Mononuclear cell (primary cell): ENCODE results near the gene PRRX2. TPM values are rescaled to one million over a fixed set of nuclear protein-coding genes. Genes with fewer than 3 reads are reported as not detected.

Source experiments
- H3K27me3 ChIP-seq: 2 replicates; pipeline ENCODE4 v1.6.0; 2011; ENCODE audit warnings: low read length, control low read depth; ENCODE audit not compliant: insufficient read depth
- H3K4me1 ChIP-seq: 2 replicates; pipeline ENCODE4 v1.5.1; 2011; ENCODE audit warnings: mild to moderate bottlenecking, low read length, control low read depth; ENCODE audit not compliant: insufficient read depth
- H3K4me3 ChIP-seq: 2 replicates; pipeline ENCODE4 v1.5.1; 2011; ENCODE audit warnings: mild to moderate bottlenecking, low read length, moderate library complexity
- H3K9me3 ChIP-seq: 2 replicates; pipeline ENCODE4 v1.5.1; 2011; ENCODE audit warnings: low read depth, mild to moderate bottlenecking, control low read depth, low read length
- total RNA-seq: library from RNA; depleted of rRNA; stranded (reverse); fragments of >200 nt; gene quantifications from one replicate; pipeline ENCODE4 v1.2.3, GENCODE V29; 2012

PRRX2 gene
- total RNA-seq, 1 donor = not detected

DNA sequence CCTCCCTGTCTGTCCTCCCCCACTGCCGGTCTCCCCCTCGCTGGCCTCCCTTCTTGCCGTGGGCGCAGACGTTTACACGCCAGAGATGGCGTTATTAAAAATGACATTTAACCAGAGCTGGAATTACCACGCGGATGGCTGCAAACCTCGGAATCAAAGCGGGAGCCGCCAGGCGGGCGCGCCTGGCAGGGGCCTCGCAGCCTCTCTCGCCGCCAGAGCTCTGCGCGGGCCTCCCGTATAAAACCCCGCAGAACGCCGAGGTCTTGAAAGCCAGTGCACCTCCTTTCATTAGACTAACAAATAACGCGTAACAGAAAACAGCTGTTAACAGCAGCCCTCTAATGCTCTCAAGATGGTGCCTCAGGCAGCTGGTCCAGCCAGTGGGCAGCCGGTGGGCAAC, 10.2 kb downstream of the PRRX2 start:
- H3K9me3 ChIP-seq = no peaks in the 10 kb centered on the region
- H3K27me3 ChIP-seq = no peaks in the 10 kb centered on the region
- no peaks in the 10 kb centered on the region for H3K4me1 ChIP-seq
- no peak overlapping the region for H3K4me3 ChIP-seq

DNA sequence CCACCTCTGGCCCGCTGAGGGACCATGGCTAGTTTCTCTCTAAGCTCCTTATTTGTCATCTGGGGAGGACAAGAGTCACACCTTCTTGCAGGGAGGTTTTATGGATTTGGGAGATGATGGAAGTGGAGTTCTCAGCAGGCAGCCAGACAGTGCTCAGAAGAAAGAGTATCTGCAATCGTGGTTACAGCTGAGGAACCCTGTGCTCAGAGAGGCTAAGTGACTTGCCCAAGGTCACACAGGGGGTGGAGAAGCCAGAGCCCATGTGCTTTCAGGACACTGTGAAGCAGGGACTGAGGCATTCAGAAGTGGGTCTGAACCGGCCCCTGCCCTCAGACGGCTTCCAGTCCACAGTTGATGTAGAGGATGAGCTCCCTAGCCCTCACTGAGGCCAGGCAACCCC, 10.8 kb downstream of the PRRX2 start:
- Histone ChIP-seq H3K9me3 (no peaks in the 10 kb centered on the region), H3K4me3 (no peak overlapping the region), H3K4me1 (no peaks in the 10 kb centered on the region), H3K27me3 (no peaks in the 10 kb centered on the region)

DNA sequence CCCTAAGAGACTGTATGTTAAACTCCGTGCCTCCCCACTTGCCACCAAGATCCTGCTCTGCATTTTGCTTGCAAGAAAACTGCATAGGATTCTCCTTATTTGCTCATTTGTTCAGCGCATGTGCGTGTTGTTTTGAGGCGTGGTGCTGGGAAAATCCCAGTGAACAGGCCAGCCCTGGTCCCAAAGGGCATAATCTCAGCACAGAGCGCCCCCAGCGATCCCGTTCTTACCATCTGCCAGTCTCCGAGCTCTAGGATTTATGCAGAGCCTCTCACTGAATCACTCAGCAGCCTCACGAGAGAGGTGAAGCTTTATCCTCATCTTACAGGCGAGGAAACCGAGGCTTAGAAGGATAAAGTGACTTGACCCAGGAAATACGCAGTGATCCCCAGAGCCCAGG, 11.5 kb downstream of the PRRX2 start:
- H3K4me1 ChIP-seq = no peaks in the 10 kb centered on the region

DNA sequence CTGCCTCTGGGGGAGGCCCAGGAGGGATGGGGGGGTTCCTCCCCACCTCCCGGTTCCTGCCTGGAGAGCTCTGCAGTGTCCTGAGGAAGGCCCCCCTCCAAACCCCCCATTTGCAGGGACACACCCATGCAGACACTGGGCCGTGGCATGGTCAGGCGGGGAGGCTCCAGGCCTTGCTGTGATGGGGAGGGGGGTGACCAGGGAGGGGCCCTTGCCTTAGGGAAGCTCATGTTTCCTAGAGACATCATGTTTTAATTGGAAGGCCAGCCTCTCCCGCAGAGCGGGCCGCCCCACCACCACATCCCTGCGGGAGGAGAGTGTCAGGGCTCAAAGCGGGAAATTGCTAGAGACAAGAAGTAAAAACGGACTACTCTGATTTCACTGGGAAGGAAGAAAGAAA, 12.0 kb downstream of the PRRX2 start:
- H3K4me1 ChIP-seq = no peaks in the 10 kb centered on the region
- no peak overlapping the region for H3K4me3 ChIP-seq
- no peaks in the 10 kb centered on the region for H3K27me3 ChIP-seq
- H3K9me3 ChIP-seq = no peaks in the 10 kb centered on the region

More for the DNA sequence above, 11.5 kb downstream of the PRRX2 start:
- Histone ChIP-seq H3K9me3 (no peaks in the 10 kb centered on the region), H3K27me3 (no peaks in the 10 kb centered on the region), H3K4me3 (no peak overlapping the region)

DNA sequence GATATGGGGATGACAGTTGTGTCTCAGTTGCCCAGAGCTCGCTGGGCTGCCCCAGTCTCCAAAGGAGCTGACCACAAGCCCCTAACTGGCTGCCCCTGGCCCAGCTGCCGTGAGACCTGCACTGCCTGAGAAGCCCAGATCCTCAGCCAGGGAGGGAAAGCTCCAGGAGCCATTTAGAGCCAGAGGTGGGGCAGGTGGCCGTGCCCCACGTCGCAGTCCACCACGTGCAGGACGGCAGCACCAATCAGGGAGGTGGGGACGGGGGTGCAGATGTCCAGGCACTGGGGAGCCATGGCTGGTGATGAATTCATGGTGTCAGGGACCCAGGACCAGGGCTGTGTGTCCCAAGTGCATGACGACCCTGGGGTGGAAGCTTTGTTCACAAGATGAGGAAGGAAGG, 13.4 kb downstream of the PRRX2 start:
- Histone ChIP-seq H3K9me3 (no peaks in the 10 kb centered on the region), H3K27me3 (no peaks in the 10 kb centered on the region), H3K4me1 (no peaks in the 10 kb centered on the region), H3K4me3 (no peak overlapping the region)

DNA sequence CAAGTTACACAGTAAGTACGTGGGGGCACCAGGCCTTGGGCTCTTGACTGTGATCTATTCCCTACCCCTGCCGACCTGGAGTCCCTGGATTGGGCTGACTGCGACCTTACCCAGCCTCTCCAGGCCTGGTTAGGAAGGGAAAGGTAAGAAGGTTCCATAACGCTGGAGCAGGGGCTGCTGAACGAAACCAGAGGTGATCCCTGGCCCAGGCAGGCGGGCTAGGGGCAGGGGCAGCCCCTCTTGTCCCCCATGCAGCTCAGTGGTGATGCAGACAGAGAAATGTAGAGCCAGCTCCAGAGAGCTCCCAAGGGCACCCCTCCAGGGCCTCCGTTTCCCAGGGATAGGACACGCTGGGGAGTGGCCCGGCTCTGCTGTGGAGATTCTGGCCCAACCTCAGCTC, 14.1 kb downstream of the PRRX2 start:
- no peaks in the 10 kb centered on the region for H3K4me1 ChIP-seq
- no peak overlapping the region for H3K4me3 ChIP-seq
- no peaks in the 10 kb centered on the region for H3K27me3 ChIP-seq
- H3K9me3 ChIP-seq = no peaks in the 10 kb centered on the region

DNA sequence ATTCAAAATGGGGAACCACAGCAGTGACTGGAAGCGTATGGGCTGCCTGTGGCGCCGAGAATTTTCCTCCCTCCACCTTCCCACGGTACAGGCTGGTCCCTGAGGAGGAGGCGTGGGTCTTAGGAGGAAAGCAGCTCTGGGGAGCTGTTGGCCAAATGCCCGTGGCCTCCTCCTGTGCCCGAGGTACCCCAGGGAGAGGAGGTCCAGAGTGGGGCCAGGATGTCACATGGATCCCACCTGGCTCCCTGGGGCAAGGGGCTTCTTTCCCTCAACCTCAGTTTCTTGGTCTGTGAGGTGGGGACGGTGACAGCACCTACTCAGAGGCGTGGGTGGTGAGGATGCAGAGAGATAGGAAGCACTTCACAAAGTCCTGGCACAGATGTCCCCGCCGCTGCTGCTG, 16.5 kb downstream of the PRRX2 start:
- H3K9me3 ChIP-seq = no peaks in the 10 kb centered on the region
- H3K4me3 ChIP-seq = no peak overlapping the region
- H3K4me1 ChIP-seq = no peaks in the 10 kb centered on the region
- no peaks in the 10 kb centered on the region for H3K27me3 ChIP-seq

DNA sequence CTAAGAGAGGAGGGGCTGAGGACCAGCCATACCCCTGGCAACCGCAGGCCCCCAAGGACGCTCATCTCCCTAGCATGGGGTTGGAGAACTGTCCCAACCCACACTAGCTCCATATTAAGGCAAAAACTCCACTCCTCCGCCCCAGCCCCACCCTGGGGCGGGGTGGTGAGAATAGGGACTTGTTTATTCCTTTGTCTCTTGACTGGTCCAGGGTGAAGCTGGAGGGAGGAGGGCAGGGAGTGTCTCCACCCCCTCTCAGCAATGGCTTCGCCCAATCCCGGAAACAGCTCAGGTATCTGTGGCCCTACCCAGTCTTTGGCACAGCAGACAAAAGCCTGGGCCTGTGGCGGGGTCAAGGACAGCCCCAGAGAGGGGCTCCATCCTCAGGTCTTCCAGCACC, 16.9 kb downstream of the PRRX2 start:
- Histone ChIP-seq H3K9me3 (no peaks in the 10 kb centered on the region), H3K27me3 (no peaks in the 10 kb centered on the region), H3K4me1 (no peaks in the 10 kb centered on the region), H3K4me3 (no peak overlapping the region)

DNA sequence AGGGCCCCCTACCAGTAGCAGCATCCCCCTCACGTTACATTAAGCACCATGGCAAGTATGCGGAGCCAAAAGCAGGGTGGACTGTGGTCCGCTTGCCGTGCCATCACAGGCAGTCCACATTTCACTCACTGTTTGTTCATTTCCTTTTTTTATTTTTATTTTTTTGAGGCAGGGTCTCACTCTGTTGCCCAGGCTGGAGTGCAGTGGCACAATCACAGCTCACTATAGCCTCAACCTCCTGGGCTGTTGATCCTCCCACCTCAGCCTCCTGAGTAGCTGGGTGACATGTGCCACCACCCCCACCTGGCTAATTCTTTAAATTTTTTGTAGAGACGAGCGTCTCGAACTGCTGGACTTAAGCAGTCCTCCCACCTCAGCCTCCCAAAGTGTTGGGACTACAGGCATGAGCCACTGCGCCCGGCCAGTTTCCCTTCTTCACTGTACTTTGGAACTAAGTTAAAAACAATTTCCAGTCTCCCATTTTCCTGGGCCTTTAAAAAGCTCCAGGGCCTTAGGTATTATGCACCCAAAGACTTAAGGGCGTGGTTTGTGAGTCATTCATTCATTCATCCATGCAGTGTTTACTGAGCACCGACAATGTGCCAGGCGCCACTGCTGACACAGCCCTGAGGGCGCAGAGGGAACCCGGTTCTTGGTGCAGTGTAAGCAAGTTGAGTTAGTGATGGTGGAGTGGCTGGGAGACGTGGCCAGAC, 19.9 kb downstream of the PRRX2 start:
- Histone ChIP-seq H3K27me3 (no peaks in the 10 kb centered on the region), H3K9me3 (no peaks in the 10 kb centered on the region), H3K4me3 (no peak overlapping the region), H3K4me1 (no peaks in the 10 kb centered on the region)

DNA sequence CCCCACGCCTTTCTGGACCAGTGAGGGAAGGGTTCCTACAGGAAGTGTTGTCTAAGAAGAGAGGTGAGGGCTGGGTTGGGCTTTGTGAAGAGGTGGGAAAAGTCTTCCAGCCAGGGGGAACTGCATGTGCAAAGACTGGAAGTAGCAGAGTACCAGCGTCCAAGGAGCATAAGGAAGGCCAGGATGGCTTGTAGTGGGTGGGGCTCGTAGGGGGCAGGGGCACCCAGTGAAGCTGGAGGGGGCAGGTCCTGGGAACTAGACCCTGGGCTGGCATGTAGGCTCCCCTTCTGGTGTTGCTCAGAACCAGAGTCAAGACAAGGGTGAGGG, 20.4 kb downstream of the PRRX2 start:
- no peaks in the 10 kb centered on the region for H3K27me3 ChIP-seq
- no peaks in the 10 kb centered on the region for H3K9me3 ChIP-seq
- H3K4me1 ChIP-seq = no peaks in the 10 kb centered on the region

DNA sequence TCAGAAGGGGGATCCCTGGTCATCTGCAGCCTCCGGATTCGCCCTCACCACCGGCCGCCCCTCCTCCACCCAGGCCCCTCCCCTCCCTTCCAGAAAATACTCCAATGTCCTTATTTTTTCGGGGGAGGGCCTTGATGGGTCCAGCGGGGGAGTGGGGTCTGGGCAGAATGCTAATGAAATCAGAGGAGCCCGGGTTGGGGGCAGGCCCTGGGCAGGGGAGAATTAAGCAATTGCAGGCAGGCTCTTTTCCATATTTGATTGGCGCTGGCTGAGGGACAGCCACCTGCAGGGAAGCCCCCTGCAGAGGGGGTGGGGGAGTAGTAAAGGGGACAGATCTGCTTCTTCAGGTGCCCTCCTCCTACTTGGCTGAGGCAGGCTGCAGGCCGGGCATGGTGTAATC, 21.3 kb downstream of the PRRX2 start:
- H3K4me3 ChIP-seq = no peak overlapping the region
- no peaks in the 10 kb centered on the region for H3K4me1 ChIP-seq
- H3K9me3 ChIP-seq = no peaks in the 10 kb centered on the region
- no peaks in the 10 kb centered on the region for H3K27me3 ChIP-seq

More for the DNA sequence above, 20.4 kb downstream of the PRRX2 start:
- H3K4me3 ChIP-seq = no peak overlapping the region

DNA sequence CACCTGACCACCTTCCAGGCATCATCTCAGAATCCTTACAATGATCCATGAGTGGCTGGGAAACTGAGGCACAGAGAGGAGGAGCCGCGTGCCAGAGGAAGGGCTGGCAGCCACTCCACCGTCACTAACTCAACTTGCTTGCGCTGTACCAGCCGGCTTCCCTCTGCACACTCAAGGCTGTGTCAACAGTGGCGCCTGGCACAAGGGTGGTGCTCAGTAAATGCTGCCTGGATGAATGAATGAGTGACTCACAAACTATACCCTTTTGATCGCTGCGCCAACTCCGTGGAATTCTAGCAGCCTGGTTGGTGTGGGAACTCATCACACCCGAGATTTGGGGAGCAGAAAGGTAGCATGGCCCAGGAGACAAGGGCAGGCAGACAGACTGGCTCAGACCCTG, 21.9 kb downstream of the PRRX2 start:
- Histone ChIP-seq H3K4me3 (no peak overlapping the region), H3K9me3 (no peaks in the 10 kb centered on the region), H3K4me1 (no peaks in the 10 kb centered on the region), H3K27me3 (no peaks in the 10 kb centered on the region)

DNA sequence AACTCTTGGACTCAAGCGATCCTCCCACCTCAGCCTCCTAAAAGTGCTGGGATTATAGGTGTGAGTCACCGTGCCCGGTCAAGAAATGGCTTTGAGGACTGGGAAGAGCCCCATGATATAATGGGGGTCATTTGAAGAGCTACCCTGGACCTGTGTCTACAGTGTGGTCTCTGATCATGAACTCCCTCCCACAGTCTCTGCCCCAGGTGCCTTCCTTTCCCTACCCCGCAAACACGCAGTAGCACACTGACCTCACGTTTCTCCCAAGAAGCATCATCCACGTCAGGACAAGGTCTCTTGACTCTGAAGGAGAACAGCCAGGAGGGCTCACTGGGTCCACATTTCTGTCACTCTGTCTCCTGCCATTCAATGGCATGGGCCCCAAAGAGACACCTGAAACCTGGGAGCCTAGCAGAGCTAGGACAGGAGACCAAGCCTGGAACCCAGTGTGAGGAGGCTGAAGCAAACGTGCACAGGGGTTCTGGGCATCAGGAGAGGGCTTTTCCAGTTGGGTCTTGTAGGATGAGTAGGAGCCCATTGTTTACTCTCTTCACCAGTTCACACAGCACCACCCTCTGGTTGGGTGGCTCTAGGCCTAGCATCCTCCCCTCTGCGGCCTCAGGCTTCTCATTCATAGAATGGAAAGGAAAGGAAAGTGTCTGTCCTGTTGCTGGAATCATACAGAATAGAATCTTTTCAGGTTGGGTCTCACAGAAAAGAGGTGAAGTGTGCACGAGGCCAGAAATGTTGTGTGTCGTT, 23.0 kb downstream of the PRRX2 start:
- Histone ChIP-seq H3K9me3 (no peaks in the 10 kb centered on the region), H3K4me1 (no peaks in the 10 kb centered on the region), H3K4me3 (no peak overlapping the region), H3K27me3 (no peaks in the 10 kb centered on the region)

DNA sequence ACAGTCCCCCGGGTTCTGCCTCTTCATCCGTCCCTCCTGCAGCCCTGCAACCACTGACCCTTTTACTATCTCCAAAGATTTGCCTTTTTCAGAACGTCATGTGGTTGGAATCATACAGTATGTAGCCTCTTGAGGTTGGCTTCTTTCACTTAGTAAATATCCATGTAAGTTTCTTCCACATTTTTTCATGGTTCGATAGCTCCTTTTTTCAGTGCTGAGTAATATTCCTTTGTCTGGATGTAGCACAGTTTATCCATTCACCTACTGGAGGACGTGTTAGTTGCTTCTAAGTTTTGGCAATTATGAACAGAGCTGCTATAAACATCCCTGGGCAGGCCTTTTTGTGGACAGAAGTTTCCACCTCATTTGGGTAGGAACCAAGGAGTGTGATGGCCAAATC, 27.1 kb downstream of the PRRX2 start:
- H3K9me3 ChIP-seq = no peaks in the 10 kb centered on the region
- H3K27me3 ChIP-seq = peaks cover 15% of the 10 kb centered on the region
- no peaks in the 10 kb centered on the region for H3K4me1 ChIP-seq
- no peak overlapping the region for H3K4me3 ChIP-seq

DNA sequence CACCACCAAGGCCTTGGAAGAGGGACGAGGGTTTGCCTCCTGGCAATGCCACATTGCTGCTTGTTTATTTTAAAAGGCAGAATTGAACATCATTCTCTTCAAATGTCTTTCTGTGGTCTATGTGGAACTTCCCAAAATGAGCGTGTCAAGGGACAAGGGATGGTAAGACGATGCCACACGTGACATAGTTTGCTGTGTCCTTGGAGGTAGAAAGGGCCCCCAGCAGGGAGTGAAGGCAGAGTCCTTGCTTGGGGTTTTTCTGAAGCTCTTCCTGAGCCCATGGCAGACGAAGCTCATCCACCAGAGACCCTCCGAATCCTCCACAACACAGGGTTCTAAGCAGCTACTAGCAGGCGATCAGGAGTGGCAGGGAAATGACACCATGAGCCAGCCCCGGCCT, 28.3 kb downstream of the PRRX2 start:
- Histone ChIP-seq H3K4me1 (no peaks in the 10 kb centered on the region), H3K27me3 (peaks cover 20% of the 10 kb centered on the region), H3K4me3 (no peak overlapping the region), H3K9me3 (no peaks in the 10 kb centered on the region)

DNA sequence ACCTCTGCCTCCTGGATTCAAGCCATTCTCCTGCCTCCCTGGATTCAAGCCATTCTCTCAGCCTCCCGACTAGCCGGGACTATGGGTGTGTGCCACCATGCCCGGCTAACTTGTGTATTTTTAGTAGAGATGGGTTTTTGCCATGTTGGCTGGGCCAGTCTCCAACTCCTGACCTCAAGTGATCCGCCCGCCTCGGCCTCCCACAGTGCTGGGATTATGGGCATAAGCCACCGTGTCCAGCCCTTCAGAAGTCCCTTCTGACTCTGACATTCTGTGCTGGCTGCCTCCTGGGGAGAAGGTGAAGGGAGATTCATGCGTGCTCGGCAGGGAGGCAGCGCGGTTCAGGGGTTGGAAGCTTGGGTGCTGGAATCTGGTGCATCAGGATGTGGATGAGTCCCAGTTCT, 28.8 kb downstream of the PRRX2 start:
- Histone ChIP-seq H3K4me3 (no peak overlapping the region), H3K4me1 (no peaks in the 10 kb centered on the region), H3K27me3 (peaks cover 22% of the 10 kb centered on the region), H3K9me3 (no peaks in the 10 kb centered on the region)
